ENCODE results near the gene WNK2.

Gene WNK2

DNA sequence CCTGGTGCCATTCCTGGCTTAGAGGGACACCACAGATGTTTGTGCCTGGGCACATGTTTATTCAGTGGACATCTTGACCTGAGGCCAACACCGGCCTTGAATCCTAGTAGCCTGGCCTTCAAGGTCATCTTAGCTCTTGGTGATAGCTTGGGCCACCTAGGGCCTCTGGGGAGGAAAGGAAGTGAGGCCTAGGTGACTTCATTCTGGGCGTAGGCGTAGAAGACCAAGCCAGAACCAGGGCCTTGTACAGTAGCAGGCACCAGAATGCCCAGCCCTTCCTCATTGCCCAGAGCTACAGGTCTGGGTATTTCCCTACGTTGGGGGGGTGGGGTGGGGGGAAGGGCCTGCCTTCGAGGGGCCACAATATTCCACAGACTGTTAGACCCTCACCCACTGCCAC is 33.8 kb downstream of the WNK2 start:
- DNase-seq (ENCODE audit: low read depth in 1 of 2, low spot score in 1 of 2), result no peak

DNA sequence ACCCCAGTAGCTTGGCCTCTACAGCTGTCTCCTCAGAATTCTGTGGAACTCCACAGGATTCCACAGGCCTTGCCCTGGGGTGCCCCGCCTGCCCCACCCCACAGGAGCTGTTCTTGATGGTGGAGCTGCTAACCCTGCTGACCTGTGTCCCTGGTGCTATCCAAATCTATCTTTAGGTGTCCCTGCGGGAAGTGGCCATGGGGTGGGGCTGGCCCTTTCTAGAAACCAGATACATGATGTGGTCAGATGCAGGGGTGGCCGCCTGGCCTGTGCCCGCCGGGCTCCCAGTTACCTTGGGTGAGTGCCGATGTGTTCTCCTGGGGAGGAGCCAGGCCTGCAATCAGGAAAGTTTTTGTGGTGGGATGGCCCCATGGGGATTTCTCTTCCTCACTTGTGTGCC is 34.2 kb downstream of the WNK2 start:
- no peak for DNase-seq (ENCODE audit: low read depth in 1 of 2, low spot score in 1 of 2)

DNA sequence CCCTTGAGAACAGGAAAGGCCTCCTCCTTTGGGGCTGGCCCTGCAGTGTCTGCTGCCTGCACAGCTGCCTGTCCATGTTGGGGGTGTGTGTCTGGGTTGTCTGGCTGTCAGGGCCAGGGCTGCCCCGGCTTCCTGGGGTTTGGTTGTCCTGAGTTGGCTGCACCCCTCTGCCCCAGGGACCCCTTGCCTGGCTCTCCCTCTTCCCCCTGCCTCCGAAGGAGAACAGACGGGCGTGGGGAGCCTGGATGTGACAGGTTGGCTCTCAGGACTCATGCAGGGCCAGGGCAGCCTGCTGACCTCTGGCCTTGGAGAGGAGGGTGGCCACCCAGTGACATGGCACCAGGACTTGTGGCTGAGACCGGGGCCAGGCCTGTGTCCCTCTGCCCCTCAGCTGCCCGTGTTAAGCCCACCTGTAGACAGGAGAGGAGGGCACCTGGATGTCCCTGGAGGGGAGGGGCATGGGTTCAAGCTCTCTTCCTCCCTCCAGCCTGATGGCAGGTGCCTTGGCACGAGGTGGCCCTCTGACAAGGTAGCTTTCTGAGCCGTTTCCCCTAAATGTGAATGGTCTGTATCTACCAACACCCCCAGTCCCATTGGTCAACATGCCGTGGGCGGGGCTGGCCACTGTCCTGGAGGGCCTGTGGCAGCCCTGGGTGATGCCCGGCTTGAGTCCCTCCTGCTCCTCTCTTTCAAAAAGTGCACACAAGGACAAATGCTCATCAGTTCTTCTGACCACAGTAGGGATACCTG is 34.9 kb downstream of the WNK2 start:
- no peak for DNase-seq (ENCODE audit: low read depth in 1 of 2, low spot score in 1 of 2)

DNA sequence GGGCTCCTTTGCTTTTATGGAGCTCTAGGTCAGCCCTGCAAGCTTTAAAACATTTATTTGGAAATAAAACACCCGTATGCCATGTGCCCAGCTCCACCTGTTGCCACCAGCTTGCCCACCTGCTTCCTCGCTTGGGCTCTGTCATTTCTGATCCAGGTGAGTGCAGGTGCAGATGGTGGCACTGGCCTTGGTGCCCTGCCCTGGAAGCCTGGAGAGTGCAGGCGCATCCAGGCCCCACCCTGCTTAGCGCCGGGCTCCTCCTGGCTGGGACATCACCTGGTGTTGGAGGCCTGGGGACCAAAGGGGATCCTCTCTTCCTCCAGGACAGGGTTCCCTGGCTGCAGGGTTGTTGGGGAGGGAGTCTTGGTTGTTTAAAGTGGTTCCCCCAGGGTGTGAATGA is 35.8 kb downstream of the WNK2 start:
- DNase-seq (ENCODE audit: low read depth in 1 of 2, low spot score in 1 of 2), result no peak

DNA sequence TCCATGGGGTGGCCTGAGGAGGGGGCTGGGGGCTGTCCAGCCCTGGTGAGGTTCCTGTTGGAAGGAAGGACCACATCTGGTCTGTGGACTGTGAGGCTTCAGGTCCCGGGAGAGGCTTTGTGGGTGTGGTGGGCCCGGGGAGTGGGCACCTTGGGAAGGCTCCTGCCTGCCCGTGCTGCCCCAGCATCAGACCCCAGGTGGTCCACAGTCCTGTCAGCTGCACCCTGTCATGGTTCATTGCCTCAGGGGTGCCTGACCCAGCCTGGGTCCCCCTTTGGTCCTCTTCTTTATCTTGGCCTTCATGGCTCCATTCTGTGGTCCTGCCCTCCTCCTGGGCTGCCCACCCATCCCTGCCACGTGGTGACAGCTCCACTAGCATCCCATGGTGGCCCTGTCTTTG is 36.7 kb downstream of the WNK2 start:
- no peak for DNase-seq (ENCODE audit: low read depth in 1 of 2, low spot score in 1 of 2)

DNA sequence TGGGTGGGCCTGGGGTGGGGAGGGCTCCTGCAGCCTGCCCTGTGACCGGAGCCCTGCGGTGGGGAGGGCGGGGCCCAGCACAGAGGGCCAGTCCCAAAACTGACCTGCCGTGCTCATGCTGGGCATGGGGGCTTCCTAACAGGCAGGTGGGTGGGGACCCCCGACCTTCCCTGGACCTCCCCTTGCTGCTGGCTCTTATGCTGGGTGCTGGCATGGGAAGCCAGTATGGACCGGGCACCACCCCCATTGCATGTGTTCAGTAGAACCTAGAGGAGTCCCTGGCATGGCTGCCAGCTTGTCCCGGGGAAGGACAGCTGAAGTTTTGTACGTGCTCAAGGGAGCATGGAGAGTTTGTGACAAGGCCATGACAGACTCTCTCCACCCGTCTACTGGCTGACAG is 37.1 kb downstream of the WNK2 start:
- no peak for DNase-seq (ENCODE audit: low read depth in 1 of 2, low spot score in 1 of 2)

DNA sequence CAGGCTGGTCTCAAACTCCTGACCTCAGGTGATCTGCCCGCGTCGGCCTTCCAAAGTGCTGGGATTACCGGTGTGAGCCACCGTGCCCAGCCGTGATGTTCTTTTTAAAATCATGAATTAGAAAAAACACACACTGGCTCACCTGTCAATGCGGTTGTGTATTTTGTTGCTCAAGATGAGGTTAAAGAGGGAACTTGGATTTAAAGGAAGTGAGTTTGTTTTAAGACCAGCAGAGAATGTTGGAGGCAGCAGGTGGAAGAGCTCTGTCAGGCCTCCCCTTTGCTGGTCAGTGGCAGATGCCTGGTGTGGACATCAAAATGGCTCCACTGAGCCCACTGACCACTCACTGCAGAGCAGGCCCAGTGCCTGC is 38.9 kb downstream of the WNK2 start:
- no peak for DNase-seq (ENCODE audit: low read depth in 1 of 2, low spot score in 1 of 2)

DNA sequence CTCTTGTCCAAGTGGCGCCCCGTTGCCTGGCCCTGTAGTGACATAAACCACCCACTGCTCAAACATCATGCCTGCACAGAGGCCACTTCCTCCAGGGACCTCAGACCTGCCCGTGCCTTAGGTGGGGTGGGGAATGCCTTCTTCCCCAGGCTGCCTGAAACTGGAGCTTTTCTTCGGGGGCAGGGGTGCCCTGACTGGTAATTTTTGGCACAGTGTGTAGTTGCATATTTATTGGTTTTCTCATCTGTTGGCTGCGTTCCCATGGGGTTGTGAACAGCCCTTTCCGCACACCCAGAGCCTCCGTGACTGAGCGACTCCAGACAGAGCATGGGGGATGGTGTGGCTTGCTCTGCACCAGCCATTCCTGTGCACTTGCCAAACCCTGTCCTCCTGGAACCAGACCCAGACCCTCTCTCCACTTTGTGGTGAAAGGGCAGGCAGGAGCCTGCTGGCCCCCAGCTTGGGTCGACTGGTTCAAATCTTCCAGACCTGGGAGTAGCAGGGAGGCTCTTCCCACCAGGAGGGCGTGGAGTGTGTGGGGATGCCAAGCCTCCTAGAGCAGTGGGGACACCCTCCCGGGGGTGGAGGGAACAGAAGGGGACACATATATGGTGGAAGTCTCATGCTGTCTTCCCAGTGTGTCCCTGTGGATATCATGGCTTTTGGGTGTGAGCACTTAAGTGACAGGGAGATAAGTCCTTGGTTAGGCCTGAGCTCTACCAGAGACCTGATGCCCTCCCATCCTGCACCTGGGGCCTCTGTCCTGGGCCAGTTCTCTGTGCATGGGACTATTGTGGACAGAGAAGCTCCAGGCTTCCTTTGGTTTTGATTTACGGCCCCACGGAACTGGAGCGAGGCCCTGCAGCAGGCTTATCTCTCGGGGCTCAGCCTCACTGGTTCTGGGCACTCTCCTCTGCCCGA is 39.6 kb downstream of the WNK2 start:
- no peak for DNase-seq (ENCODE audit: low read depth in 1 of 2, low spot score in 1 of 2)

DNA sequence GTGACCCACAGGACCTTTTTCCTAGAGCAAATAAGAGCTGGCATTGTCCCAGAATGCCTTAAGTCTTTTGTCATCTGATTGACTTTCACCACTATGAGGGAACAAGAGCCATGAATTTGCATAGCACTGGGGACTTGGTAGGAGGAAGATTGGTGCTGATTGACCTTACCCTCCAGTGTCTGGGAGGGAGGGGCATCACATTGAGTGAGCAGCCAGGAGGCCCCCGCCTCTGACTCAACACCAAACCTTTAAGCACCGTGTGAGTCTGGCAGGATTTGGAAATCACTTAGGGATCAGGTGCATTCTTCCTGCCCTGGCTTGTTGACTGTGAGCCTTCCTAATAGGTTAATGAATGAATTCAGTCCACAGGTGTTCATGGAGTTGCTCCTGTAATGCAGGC is 40.7 kb downstream of the WNK2 start:
- no peak for DNase-seq (ENCODE audit: low read depth in 1 of 2, low spot score in 1 of 2)

DNA sequence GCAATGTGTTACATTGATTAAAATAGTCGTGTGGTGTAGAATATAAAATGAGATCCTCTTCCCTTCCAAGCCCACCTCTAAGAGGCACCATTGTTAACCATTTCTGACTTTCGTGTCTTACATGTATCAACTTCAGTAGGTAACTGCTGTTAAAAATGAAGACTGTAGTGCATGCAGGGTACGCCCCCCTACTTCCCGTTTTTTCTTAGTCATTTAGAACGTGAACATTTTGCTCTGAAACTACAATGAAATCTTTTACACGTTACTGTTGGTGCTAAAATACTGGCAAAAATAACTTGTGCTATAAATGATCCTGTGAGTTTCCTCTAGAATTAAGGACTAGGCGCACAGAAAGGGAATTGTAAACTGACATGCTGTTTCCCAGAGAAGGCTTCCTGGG is 41.5 kb downstream of the WNK2 start:
- DNase-seq (ENCODE audit: low read depth in 1 of 2, low spot score in 1 of 2), result no peak

DNA sequence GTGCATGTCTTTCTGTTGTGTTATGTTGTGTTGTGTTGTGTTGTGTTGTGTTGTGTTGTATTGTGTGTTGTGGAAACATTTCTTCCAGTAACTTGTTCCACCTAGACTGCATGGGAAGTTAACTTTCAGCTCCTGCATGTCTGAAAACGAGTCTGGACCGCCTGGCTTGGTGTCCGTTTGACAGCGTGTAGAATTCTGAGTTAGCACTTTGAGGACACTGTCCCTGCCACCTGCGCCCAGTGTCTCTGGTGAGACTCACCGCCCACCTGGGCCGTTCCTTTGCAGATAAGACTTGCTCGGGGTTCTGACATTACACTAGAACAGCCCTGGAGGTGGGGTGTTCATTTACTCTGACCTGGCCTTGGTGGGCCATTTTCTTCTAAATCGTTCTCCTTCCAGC is 42.0 kb downstream of the WNK2 start:
- DNase-seq (ENCODE audit: low read depth in 1 of 2, low spot score in 1 of 2), result no peak

DNA sequence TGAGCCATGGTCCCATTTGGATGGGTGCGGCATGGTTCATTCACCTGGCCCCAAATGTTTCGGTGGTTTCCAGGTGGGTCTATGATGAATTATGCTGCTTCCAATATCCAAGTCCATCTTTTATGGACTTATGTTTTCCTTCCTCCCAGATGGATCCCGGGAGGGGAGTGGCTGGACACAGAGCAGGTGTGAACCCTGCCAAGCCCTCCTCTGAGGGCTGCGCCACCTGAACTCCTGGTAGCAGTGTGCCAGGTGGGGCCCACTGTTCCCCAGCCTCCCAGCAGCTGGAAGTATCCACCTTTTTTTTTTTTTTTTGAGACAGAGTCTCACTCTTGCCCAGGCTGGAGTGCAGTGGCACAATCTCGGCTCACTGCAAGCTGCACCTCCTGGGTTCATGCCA is 42.9 kb downstream of the WNK2 start:
- no peak for DNase-seq (ENCODE audit: low read depth in 1 of 2, low spot score in 1 of 2)

DNA sequence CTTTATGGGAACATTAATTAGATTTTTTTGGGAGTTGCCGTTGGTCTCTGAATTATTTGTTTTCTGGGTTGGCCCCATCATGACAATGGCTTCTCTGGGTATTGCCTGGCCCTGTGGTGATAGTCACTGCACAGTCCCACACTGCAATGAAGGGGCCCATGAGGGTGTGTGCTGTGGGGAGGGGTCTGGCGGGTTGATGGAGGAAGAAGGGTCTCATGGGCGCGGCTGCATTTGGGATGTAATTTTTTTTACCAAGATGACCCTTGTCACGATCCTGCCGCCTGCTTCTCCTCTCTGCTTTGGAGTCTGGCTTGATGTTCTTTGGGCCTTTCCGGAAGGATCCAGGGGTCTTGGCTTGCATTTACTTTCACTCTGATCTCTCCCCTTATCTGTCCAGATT is 44.1 kb downstream of the WNK2 start:
- DNase-seq (ENCODE audit: low read depth in 1 of 2, low spot score in 1 of 2), result no peak

DNA sequence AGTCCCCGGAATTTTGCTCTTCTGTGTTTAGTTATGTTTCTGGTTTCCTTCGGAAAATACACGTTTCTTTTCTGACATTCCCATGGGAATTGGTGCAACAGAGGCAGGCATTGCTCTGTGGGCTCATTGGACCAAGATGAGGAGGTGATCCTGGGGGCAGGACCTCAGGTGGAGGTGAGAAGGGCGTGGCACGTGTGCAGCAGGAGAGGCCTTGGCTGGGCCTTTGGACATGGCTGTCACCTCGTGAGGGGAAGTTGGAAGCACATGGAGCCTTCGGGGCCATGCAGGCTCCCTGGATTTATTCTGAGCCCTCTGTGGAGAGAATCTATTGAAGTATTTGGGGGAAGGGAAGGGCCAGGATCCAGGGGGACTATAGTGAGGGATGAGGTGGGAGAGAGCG is 44.5 kb downstream of the WNK2 start:
- DNase-seq (ENCODE audit: low read depth in 1 of 2, low spot score in 1 of 2), result no peak

DNA sequence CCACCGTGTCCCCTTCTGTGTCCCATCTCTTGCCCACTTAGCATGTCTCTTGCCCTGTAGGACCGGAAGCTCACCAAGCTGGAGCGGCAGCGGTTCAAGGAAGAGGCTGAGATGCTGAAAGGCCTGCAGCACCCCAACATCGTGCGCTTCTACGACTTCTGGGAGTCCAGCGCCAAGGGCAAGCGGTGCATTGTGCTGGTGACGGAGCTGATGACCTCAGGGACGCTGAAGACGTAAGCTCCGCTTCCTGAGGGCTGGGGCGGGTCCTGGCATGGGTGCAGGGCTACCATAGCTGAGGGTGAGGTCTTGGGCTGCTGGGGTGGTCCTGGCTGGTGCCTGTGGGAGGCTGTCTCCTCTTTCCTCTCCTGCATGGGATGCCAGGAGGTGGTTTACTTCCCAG is 45.7 kb downstream of the WNK2 start:
- DNase-seq (ENCODE audit: low read depth in 1 of 2, low spot score in 1 of 2), result no peak

DNA sequence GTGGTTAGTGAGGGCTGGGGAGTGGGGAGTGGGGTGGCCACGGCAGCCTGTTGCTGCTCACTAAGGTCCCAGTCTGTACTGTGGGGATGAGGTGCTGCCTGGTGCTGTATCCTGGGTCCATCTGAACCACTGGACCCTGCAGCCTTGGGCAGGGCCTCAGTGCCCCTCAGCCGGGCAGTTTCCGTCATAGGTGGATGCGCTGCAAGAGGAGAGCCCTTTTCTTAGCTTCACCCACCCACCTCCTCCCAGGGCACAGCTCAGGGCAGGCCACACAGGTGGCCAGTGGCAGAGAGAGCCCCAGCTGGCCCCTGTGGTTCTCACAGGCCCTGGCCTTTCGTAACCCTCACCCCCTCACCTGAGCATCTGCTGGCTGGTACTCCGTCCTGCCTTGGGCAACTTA is 46.2 kb downstream of the WNK2 start:
- DNase-seq (ENCODE audit: low read depth in 1 of 2, low spot score in 1 of 2), result no peak

DNA sequence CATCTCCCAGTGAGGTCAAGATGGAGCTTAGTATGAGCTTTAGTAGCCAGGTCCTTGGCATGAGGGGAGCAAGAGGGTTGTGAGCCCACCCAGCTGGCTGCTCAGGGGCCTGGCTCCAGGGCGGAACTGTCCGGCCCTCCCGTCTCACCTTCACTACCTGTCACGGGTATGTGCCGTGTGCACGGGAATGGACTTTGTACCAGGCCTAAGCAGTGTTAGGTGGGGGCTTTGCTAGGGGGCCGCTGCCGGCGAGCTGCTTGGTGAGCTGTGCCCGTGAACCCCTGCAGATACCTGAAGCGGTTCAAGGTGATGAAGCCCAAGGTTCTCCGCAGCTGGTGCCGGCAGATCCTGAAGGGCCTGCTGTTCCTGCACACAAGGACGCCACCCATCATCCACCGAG is 46.7 kb downstream of the WNK2 start:
- DNase-seq (ENCODE audit: low read depth in 1 of 2, low spot score in 1 of 2), result no peak

DNA sequence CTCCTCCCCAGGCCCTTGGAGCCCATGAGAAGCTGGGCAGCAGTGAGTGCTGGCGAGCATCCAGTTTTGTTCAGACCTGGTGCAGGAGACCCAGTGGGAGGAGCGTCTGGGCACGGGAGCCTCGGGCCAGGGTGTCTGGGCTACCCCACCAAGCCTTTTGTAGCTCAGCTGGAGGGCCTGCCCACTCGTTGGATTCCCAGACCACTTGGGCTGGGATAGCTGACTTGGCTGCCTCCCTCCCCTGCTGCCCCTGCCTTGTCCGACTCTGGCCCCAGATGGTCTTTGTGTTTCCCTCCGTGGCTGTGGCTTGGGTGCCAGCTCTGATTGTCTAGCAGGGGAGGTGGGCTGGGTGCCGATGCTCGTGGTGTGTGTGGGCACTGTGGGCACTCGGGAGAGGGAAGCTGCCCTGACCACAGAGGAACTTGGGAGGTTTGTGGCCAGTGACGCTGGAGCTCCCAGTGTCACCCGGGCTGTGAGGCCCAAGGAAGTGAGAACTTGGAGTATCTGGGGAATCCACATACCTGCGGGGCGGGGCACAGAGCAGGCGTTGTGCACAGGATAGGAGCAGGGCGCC is 47.3 kb downstream of the WNK2 start:
- DNase-seq (ENCODE audit: low read depth in 1 of 2, low spot score in 1 of 2), result no peak

DNA sequence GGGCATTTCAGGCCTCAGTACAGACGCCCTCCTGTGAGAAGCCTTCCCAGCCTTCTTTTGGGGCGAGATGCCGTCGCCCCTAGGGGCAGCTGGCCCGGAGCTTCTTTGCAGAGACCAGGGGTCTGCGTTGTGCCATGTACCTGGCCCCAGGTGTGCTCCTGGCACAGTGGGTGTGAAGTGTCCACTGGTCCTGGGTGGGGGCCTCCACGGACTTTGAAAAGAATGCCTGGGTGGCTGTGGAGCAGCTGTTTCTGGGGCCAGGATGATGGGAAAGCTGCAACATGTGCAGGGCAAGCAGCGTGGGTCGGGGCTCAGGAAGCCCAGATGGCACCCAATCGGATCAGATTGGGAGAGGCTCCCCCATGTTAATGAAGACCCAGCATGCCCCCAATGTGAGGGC is 47.8 kb downstream of the WNK2 start:
- DNase-seq (ENCODE audit: low read depth in 1 of 2, low spot score in 1 of 2), result no peak

DNA sequence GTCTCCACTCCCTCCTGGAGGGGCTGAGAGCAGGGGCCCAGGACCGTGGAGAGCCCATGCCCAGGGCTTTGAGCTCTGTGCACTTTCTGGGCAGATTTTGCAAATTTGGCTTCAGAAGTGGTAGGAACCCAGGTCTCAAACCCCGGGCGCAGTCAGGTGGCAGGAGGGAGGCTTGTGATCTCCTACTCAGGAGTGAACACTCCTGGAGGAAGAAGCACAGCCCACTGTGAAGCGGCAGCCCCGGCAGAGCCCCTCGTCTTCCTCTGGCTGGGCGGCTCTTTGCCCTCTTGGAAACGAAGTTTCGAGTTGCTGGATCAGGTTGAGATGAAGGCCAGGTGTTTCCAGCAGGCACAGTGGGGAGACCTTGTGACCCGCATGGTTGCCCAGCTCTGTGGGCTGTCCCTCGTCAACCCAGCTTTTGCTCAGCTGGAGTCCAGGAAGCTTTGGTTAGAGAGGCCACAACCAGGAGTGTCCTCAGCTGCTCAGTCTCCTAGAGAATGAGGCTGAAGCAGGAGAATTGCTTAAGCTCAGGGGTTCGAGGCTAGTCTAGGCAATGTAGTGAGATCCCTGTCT is 48.5 kb downstream of the WNK2 start:
- DNase-seq (ENCODE audit: low read depth in 1 of 2, low spot score in 1 of 2), result no peak

DNA sequence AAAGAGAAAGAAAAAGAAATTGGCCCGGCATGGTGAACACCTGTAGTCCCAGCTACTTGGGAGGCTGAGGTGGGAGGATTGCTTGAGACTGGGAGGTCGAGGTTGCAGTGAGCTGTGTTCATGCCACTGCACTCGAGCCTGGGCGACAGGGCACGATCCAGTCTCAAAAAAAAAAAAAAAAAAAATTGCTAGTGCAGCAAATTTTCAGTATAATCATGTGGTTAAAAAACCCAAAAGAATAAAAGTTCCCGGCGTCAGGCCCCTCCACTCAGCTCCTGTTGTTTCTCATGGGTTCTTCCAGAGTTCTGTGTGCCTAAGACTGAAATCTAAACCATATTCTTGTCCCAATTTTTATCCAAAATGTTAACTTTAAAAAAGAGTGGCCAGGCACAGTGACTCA is 49.1 kb downstream of the WNK2 start:
- DNase-seq (ENCODE audit: low read depth in 1 of 2, low spot score in 1 of 2), result no peak

DNA sequence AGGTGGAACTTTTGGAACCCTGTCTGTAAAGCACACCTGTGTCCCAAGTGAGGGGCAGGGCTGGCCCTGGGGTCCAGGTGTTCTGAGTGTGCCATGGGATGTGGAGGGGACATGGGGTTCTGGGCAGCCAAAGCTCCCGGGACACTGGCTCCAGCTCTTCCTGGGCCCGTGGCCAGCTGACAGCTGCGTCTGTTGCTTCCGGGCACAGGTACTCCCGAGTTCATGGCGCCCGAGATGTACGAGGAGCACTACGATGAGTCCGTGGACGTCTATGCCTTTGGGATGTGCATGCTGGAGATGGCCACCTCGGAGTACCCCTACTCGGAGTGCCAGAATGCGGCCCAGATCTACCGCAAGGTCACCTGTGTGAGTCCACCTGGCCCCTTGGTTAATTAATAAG is 50.7 kb downstream of the WNK2 start:
- no peak for DNase-seq (ENCODE audit: low read depth in 1 of 2, low spot score in 1 of 2)
